ENCODE results near the gene SMAD3. TPM values are rescaled to one million over a fixed set of nuclear protein-coding genes. Genes with fewer than 3 reads are reported as not detected.

SMAD3 gene
- total RNA-seq, 2 donors from 2014 or later: 47.9 to 78.5 TPM

- ATAC-seq (ENCODE audit: insufficient number of reproducible peaks, low FRiP score, low read depth): no peak
- no peak overlapping the region for H3K27ac ChIP-seq
- no peak for TF ChIP-seq CTCF (IDR thresholded peaks at IDR 0.05)
- DNase-seq (ENCODE audit: low spot score): no peak
- no peaks in the 10 kb centered on the region for H3K4me1 ChIP-seq (ENCODE audit: control insufficient read depth in 1 of 2, low read depth in 2 of 2)
- H3K9me3 ChIP-seq: no peaks in the 10 kb centered on the region
- no peak overlapping the region for H3K4me3 ChIP-seq
- H3K36me3 ChIP-seq: no peaks in the 10 kb centered on the region
- no peaks in the 10 kb centered on the region for H3K27me3 ChIP-seq (replicated peaks; ENCODE audit: insufficient read depth)
Observed at GRCh38 chr15:67215102-67215501, 149.7 kb downstream of the SMAD3 start.

- Histone ChIP-seq H3K36me3 (no peaks in the 10 kb centered on the region), H3K27ac (no peak overlapping the region), H3K4me3 (no peak overlapping the region), H3K27me3 (replicated peaks; ENCODE audit: insufficient read depth) (no peaks in the 10 kb centered on the region), H3K9me3 (no peaks in the 10 kb centered on the region), H3K4me1 (ENCODE audit: control insufficient read depth in 1 of 2, low read depth in 2 of 2) (no peaks in the 10 kb centered on the region)
- ATAC-seq (ENCODE audit: insufficient number of reproducible peaks, low FRiP score, low read depth): no peak
- no peak for TF ChIP-seq CTCF (IDR thresholded peaks at IDR 0.05)
- DNase-seq (ENCODE audit: low spot score): no peak
Observed at GRCh38 chr15:67216859-67217258, 151.5 kb downstream of the SMAD3 start.

- no peaks in the 10 kb centered on the region for H3K27me3 ChIP-seq (replicated peaks; ENCODE audit: insufficient read depth)
- no peak overlapping the region for H3K27ac ChIP-seq
- no peaks in the 10 kb centered on the region for H3K36me3 ChIP-seq
- TF ChIP-seq CTCF (IDR thresholded peaks at IDR 0.05): no peak
- H3K4me1 ChIP-seq (ENCODE audit: control insufficient read depth in 1 of 2, low read depth in 2 of 2): no peaks in the 10 kb centered on the region
- ATAC-seq (ENCODE audit: insufficient number of reproducible peaks, low FRiP score, low read depth) (no peak), DNase-seq (ENCODE audit: low spot score) (no peak)
- H3K4me3 ChIP-seq: no peak overlapping the region
- no peaks in the 10 kb centered on the region for H3K9me3 ChIP-seq
Observed at GRCh38 chr15:67218428-67218827, 153.0 kb downstream of the SMAD3 start.

GRCh38 chr15:67219288-67219687, 153.9 kb downstream of the SMAD3 start:
- Histone ChIP-seq H3K27me3 (replicated peaks; ENCODE audit: insufficient read depth) (no peaks in the 10 kb centered on the region), H3K36me3 (no peaks in the 10 kb centered on the region), H3K9me3 (no peaks in the 10 kb centered on the region), H3K4me3 (no peak overlapping the region), H3K27ac (no peak overlapping the region), H3K4me1 (ENCODE audit: control insufficient read depth in 1 of 2, low read depth in 2 of 2) (no peaks in the 10 kb centered on the region)
- DNase-seq (ENCODE audit: low spot score): no peak
- ATAC-seq (ENCODE audit: insufficient number of reproducible peaks, low FRiP score, low read depth): no peak
- TF ChIP-seq CTCF (IDR thresholded peaks at IDR 0.05): no peak

- Histone ChIP-seq H3K27me3 (replicated peaks; ENCODE audit: insufficient read depth) (no peaks in the 10 kb centered on the region), H3K36me3 (no peaks in the 10 kb centered on the region), H3K4me1 (ENCODE audit: control insufficient read depth in 1 of 2, low read depth in 2 of 2) (no peaks in the 10 kb centered on the region), H3K27ac (no peak overlapping the region), H3K9me3 (no peaks in the 10 kb centered on the region), H3K4me3 (no peak overlapping the region)
- ATAC-seq (ENCODE audit: insufficient number of reproducible peaks, low FRiP score, low read depth): no peak
- no peak for DNase-seq (ENCODE audit: low spot score)
- no peak for TF ChIP-seq CTCF (IDR thresholded peaks at IDR 0.05)
Observed at GRCh38 chr15:67224889-67225288, 159.5 kb downstream of the SMAD3 start.
